Measurements from ENCODE around the gene MBP.

DNA sequence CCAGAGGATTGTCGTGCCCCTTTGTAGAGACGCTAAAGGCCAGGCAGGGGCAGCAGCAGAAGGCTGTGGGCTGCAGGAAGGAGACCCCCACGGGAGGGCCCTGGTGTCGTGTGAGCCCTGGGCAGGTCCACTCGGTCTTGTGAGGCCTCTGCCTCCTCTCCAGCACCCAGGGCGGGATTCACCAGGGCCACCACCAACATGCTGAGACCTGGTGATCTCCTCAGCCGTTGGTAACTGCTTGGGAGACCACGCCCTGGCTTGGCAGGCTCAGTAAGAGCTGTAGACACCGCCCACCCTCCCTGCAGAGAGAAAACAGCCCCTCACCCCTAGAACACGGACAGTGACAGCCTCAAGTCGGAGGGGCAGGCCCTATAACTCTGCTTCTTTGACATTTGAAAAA is 21.1 kb downstream of the MBP start:
- TF ChIP-seq CTCF (IDR thresholded peaks at IDR 0.05; ENCODE audit: insufficient read depth, low read length) (no peak), POLR2AphosphoS5 (IDR thresholded peaks at IDR 0.05; ENCODE audit: low read depth) (no peak), GABPA (IDR thresholded peaks at IDR 0.05; ENCODE audit: low read depth) (no peak)
- TF ChIP-seq, protein P1, sequence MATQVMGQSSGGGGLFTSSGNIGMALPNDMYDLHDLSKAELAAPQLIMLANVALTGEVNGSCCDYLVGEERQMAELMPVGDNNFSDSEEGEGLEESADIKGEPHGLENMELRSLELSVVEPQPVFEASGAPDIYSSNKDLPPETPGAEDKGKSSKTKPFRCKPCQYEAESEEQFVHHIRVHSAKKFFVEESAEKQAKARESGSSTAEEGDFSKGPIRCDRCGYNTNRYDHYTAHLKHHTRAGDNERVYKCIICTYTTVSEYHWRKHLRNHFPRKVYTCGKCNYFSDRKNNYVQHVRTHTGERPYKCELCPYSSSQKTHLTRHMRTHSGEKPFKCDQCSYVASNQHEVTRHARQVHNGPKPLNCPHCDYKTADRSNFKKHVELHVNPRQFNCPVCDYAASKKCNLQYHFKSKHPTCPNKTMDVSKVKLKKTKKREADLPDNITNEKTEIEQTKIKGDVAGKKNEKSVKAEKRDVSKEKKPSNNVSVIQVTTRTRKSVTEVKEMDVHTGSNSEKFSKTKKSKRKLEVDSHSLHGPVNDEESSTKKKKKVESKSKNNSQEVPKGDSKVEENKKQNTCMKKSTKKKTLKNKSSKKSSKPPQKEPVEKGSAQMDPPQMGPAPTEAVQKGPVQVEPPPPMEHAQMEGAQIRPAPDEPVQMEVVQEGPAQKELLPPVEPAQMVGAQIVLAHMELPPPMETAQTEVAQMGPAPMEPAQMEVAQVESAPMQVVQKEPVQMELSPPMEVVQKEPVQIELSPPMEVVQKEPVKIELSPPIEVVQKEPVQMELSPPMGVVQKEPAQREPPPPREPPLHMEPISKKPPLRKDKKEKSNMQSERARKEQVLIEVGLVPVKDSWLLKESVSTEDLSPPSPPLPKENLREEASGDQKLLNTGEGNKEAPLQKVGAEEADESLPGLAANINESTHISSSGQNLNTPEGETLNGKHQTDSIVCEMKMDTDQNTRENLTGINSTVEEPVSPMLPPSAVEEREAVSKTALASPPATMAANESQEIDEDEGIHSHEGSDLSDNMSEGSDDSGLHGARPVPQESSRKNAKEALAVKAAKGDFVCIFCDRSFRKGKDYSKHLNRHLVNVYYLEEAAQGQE (IDR thresholded peaks at IDR 0.05; ENCODE audit: insufficient replicate concordance, low read depth) = no peak

Data from HL-60 (cell line).